ENCODE measurements around the gene RMND5B. TPM values are rescaled to one million over a fixed set of nuclear protein-coding genes. Genes with fewer than 3 reads are reported as not detected.
"Not testable (repeated sequence)": the region's sequence is repeated elsewhere in the genome, so short reads cannot be mapped to it uniquely, and the experiment has no call there.

RMND5B gene
- total RNA-seq, 1 donor from 2014 or later, result 43.7 TPM

DNA sequence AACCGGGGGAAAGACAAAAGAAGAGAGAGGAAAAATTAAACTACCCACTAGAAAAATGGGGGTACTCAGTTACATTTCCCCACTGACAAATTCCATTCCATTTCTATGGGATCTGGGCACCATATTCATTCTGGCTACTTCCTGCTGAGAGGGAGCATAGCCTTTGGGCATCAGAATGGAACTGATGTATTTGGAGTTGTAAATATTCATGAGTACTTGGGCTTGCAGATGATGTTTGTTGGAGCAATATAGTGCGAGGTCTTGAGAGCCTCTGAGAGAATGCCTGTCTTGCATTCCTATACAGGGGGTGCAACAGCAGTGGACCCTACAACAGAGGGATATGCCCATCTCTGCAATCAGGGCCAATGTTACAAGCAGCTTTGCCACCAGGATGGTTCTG is 39.6 kb downstream of the RMND5B start:
- DNase-seq (ENCODE audit: low spot score), result no peak

GRCh38 chr5:178174456-178174855 is 43.6 kb downstream of the RMND5B start:
- no peak for DNase-seq (ENCODE audit: low spot score)

- DNase-seq (ENCODE audit: low spot score), result no peak
Measured at GRCh38 chr5:178176791-178177190, 46.0 kb downstream of the RMND5B start.

DNA sequence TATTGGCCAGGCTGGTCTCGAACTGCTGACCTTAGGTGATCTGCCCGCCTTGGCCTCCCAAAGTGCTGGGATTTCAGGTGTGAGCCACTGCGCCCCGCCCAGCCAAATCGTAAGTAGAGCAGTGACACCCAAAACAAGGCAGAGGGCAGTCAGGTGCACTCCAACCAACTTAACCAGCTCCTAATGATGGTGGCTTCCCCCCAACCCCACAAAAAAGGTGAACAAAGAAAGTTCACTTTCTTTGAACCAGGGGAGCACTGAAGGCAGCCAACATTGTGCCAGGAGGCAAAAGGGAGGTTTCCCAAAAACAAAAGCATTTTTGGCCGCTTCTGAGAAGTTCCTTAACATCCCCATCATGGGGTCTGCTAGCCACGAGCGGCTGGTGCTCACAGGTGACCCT is 46.8 kb downstream of the RMND5B start:
- DNase-seq (ENCODE audit: low spot score), result no peak

DNA sequence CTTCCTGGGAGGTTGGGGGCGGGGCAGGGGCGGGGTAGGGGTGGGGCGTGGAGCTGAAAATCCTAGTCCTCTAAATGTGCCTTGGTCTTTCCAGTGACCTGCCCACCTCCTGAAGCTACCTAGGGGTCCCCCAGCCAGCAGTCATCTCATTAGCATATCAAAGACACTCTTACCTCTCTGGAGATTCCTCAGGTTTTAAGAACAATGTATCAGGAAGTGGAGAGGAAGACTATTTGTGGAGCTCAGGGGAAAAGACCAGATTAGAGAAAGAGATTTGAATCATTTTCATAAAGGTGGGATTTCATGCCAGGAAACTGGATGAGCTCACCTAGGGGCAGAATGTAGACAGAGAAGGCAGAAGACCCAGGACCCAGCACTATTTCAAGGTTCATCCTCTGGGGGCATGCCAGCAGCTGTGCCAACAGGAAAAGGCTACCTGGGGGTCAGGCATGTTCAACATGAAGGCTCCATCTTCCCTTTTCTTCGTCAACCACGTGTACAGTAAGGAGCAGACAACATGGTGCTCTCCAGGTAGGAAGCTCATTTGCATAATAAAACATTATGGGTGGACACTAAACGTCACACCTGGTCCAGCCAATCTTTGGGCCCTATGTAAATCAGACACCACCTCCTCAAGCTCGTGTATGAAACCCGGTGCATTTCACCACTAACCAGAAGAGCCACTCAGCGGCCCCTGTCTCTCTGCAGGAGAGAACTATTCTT is 49.5 kb downstream of the RMND5B start:
- no peak for DNase-seq (ENCODE audit: low spot score)

DNA sequence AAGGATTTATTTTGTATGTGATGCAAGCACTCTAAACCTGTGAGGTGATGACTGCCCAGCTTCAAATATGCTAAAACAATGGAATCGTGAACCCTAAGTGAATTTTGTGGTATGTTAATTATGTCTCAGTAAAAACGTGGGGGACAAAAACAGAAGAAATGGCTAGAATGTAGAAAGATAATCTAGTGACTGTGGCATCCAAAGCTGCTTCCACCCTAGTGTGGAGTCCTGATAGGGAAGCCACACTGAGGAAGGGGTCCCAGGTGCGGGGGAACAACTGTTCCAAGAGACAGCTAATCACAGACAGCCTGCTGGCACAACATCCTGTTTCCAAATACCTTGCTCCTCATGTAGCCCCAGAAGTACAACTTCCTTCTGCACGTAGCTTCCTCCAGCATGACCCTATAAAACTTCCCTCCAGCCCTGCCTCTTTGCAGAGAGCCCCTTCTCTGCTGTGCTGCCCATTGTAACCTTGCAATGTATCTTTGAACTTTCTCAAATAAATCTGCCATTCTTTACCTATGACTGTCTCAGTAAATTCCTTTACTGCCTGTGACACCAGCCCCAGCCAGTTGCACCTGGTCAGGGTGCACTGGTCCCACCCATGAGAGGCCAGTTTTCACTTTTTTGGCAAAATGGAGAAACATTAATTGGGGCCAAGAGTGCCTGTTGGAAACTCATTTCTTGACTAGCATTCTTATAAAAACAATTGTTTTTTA is 51.5 kb downstream of the RMND5B start:
- DNase-seq (ENCODE audit: low spot score), result no peak

- DNase-seq (ENCODE audit: low spot score), result no peak
Measured at GRCh38 chr5:178186427-178186826, 55.6 kb downstream of the RMND5B start.

- no peak for DNase-seq (ENCODE audit: low spot score)
Measured at GRCh38 chr5:178187014-178187413, 56.2 kb downstream of the RMND5B start, which contains the start of gene GMCL2. Gene GMCL2, minus strand, starts transcription at chr5:178187371. Its CDS starts 72 bp downstream, at chr5:178187299.

GRCh38 chr5:178189433-178189832 is 58.6 kb downstream of the RMND5B start:
- no peak for DNase-seq (ENCODE audit: low spot score)

GRCh38 chr5:178191661-178192060 is 60.8 kb downstream of the RMND5B start:
- DNase-seq (ENCODE audit: low spot score), result no peak

DNA sequence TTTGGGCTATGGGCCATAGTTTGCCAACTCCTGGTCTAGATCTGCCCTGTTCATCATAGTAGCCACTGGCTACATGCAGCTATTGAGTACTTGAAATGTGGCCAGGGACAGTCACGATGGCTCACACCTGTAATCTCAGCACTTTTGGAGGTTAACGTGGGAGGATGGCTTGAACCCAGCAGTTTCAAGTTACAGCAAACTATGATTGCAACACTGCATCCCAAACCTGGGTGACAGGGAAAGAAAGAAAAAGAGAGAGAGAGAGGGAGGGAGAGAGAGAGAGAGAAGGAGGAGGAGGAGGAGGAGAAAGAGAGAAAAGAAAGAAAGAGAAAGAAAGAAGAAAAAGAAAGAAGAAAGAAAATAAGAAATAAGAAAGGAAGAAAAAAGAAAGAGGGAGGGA is 61.4 kb downstream of the RMND5B start:
- no peak for DNase-seq (ENCODE audit: low spot score)

GRCh38 chr5:178192787-178193186 is 62.0 kb downstream of the RMND5B start:
- no peak for DNase-seq (ENCODE audit: low spot score)

DNA sequence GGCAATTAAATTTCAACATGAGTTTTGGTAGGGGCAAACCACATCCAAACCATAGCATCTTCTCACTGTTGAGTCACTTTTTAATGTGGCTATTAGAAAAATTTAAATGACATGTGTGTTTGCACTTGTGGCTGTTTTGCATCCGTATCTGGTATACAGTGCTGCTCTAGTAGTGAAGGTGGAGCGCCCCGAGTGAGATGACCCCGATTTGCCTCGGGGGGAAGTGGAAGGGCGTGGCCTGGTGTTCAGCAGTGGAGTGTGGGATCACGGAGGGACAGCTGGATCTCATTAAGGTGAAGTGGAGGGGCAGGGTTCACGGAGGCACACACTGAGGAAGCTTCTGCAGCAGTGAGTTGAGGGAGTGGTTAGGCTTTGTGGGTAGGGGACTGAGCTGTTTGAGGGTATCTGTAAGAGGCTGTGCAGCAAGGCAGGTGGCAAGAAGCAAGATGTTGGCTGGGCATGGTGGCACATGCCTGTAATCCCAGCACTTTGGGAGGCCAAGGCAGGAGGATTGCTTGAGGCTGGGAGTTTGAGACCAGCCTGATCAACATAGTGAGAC is 62.5 kb downstream of the RMND5B start:
- DNase-seq (ENCODE audit: low spot score), result no peak

GRCh38 chr5:178194026-178194425 is 63.2 kb downstream of the RMND5B start:
- no peak for DNase-seq (ENCODE audit: low spot score)

DNA sequence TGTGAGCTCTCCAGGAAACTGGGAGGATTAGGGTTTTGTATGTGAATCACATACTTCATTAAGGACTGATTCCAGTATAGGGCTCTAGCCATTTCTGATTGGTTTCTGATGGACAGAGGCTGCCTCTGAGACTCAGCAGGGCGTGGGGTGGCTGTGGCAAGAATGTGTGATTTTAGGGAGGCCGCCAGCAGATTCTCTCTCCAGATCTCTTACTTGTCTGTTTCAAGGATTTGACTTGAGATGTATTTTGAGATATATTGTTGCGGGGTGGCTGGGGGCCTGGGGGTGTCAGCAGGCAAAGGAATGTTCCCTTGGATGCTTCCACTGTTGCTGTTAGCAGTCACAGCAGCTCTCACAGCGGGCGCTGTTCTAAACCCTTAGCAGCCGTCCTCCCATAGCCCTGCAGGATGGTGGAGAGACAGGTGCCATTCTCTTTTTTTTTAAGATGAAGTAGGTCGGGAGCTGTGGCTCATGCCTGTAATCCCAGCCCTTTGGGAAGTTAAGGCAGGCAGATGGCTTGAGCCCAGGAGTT is 65.5 kb downstream of the RMND5B start:
- DNase-seq (ENCODE audit: low spot score), result no peak

DNA sequence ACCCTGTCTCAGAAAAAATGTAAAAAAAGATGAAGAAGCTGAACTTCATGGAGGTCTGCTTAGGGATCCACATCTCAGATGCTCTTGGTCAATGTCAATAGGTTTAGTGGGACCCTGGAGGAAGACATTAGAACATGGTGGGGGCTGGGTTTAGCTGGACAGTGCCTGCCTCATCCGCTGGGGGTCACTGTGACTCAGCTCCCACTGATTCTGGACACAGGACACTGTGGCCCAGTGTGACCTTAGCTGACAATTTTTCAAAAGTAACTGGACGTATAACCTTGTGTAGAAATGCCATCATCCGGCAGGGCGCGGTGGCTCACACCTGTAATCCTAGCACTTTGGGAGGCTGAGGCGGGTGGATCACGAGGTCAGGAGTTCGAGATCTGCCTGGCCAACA is 66.2 kb downstream of the RMND5B start:
- no peak for DNase-seq (ENCODE audit: low spot score)

- not testable (repeated sequence) for DNase-seq (ENCODE audit: low spot score)
Measured at GRCh38 chr5:178198151-178198550, 67.3 kb downstream of the RMND5B start.

GRCh38 chr5:178198706-178199105 is 67.9 kb downstream of the RMND5B start:
- DNase-seq (ENCODE audit: low spot score), result no peak

DNA sequence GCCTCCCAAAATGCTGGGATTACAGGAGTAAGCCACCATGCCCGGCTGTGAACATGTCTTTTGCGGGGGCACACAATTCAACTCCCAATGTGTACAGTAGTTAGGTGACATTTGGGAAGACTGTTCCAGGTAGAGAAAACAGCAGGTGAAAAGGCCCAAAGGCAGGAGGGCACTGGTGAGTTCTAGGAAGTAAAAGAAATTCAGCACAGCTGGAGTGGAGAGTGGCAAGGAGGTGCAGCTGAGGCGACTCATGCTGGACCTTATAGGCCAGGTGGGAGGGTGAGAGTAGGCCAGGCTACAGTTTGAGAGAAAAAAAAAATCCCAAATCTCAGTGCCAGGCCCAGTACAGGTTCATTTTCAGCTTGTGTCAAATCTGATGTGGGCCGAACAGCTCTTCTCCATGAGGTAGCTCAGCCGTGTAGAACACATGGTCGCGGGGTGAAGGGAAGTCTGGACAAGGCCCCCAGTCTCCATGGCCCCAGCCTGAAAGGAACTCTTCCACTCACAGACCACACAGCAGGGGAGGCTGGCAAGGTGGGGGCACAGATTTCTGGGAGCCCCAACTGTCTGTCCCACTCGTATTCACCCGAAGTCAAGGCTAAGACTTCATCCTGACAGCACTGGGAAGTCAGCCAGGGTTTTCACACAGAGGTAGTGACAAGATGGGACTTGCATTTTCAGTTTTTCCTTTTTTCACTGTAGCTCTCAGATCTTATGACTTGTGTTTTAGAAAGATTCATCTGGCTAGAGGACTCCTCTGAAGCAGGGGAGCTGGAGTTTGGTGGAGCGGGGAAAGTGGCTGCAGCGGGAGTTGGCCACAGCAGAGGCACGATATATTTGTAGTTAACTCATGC is 69.0 kb downstream of the RMND5B start:
- no peak for DNase-seq (ENCODE audit: low spot score)
